Mucosa of gallbladder (tissue), 1 donor: ENCODE data around the gene BTBD9. TPM values are rescaled to one million over a fixed set of nuclear protein-coding genes. Genes with fewer than 3 reads are reported as not detected.
A peak's percentile ranks its signal among the peaks of the same experiment; 100 is the strongest.

Experiments used
- DNase-seq: peaks from one replicate; pipeline ENCODE4 v3.0.0-alpha.2; 2020; ENCODE audit warnings: low spot score
- total RNA-seq: library from RNA; stranded (reverse); gene quantifications from one replicate; pipeline ENCODE4 v1.2.1, GENCODE V29; 2021
- donor health status: DM: no; HTN: no; CAD: no.

BTBD9 gene
- total RNA-seq, 1 donor from 2014 or later = 32.5 TPM

GRCh38 chr6:38244869-38245268 is 394.9 kb downstream of the BTBD9 start:
- no peak for DNase-seq

- no peak for DNase-seq
Observed at GRCh38 chr6:38241200-38241871, 398.4 kb downstream of the BTBD9 start.

GRCh38 chr6:38239719-38240451 is 399.8 kb downstream of the BTBD9 start:
- no peak for DNase-seq

GRCh38 chr6:38236631-38237030 is 403.1 kb downstream of the BTBD9 start:
- no peak for DNase-seq

DNA sequence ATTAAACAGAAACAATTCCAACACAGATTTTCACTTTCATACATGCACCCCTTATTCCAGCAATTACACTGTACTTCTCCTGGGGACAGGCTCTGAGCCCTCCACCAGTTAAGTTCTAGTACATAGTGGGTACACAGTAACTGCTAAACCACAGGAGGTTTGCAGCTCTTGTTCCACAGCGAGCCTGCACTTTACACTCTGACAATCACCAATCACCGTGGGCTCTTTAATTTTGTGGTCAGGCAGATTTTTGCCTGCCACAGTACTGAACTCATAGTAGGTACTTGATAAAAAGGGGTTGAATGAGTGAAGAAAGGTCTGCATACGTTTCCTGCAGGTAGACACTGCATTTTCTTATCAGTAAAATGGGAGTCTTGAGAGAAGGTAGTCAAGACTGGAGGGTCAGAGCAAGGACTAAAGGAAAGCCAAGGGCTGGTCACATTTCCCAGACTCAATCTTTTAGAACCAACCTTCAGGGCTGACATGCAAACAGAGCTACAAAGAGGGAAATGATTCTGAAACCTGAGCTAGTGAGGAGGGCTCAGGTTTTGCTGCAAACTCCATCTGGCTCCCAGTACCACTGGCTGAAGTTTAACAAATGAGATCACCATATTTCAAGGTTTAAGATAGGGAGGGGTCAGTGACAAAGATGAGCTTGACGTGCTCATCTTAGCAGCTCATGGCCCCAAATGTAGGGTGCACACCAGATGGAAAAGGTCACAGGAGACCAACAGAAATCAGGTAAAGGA is 404.6 kb downstream of the BTBD9 start:
- DNase-seq = no peak

DNA sequence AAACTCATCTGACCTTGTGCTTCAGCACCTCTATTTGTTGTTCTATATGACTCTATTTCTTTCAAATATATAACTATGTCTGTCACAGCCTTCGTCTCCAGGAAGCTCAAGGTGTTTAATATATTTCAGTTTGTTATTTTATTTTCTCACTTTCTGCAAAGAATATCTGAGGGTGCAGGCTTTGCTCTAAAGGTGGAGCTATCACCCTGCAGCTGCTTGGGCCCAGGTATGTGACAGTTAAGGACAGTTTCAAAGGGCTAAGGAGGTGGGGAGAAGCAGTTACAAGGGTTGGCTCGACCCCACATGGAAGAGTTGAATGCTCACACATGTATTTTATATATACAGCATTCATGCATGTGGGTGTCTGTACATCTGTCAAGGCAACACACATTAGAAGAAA is 405.6 kb downstream of the BTBD9 start:
- no peak for DNase-seq

DNA sequence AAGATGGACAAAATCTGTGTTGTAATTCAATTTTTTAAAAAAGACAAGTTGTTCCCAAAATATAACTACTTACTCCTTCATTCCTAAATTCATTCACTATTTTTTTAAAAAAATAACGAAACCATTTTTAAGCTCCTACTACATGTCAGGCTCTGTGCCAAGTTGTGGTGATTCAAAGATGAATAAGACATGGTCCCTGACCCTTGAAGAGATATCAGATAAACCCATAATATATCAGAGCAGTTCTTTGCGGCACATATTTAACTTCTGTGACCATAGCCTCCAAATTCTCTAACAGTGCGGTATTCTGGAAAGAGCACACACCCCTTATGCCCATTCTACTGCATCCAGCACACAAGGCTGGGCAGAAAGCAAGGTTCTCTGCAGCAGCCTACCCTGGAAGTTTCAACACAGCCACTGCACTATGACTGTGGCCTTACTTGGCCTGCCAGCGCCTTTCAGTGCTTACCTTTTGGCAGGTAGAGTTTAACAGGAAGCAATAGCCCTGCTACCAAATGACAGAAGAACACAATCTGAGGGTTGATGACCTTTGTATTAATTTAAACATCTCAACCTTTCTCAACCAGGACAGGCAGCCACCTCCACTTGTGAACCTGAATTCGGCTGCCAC is 406.5 kb downstream of the BTBD9 start:
- DNase-seq = no peak

- no peak for DNase-seq
Observed at GRCh38 chr6:38225766-38226165, 414.0 kb downstream of the BTBD9 start.

- DNase-seq = no peak
Observed at GRCh38 chr6:38221251-38221650, 418.5 kb downstream of the BTBD9 start.

GRCh38 chr6:38220069-38220723 is 419.5 kb downstream of the BTBD9 start:
- DNase-seq = no peak

GRCh38 chr6:38218235-38218634 is 421.5 kb downstream of the BTBD9 start:
- DNase-seq = no peak

DNA sequence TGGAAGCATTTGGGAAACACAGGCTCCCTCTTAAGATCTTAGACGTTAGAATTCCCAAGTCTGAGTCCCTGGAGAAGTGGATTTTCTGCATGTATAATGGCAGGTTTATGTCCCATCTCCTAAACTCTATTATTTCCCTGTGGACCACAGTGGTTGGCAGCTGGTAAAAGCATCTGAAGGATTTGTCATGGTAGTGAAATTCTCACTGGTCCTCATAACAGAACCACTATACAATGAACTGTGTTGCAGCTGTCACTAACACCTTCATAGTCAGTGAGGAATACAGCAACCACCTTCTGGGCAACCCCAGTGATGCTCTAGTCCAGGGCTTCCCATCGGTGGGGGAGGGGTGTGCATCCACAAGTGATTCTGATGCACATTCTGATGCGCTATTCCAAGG is 423.3 kb downstream of the BTBD9 start:
- no peak for DNase-seq

- DNase-seq = no peak
Observed at GRCh38 chr6:38215651-38216311, 423.9 kb downstream of the BTBD9 start.

DNA sequence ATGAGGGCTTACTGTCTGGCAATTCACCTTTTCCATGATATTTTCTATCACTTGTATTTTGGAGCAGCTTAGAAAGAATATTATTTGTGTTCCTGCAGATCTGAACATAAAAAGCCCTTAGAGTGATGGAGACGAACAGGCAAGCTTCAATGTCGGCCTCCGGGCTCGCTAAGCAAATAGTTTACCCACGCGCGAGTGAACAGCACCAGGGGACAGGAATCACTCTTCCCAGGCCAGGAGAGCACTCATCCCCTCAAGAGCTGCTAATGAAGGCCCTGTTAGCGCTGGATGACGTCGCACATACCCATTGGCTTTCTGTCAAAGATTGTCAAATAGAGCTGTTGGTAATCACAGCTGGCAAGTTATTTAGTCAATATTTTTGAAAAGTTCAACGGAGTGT is 424.5 kb downstream of the BTBD9 start:
- DNase-seq = no peak

DNA sequence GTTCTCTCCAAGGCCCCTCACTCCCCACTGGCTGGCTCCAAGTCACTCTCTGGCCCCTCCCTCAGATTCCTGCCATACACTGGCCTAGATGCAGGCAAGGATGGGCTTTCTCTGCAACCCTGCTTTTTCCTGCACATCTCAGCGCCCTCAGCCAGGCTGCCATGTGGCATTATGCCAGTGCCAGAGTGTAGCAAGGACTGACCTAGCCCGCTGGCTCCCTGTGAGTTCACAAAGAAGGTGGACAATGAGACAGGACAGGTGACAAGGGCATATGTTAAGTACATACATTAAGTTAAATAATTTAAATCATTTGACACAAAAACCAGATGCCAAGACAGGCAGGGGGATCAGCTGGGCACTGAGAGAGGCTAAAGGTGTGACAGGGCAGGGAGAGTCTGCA is 425.6 kb downstream of the BTBD9 start:
- DNase-seq = no peak

- DNase-seq = no peak
Observed at GRCh38 chr6:38213251-38213658, 426.5 kb downstream of the BTBD9 start.

GRCh38 chr6:38212579-38212978 is 427.1 kb downstream of the BTBD9 start:
- DNase-seq = peak; percentile 41

GRCh38 chr6:38212116-38212515 is 427.6 kb downstream of the BTBD9 start:
- no peak for DNase-seq

DNA sequence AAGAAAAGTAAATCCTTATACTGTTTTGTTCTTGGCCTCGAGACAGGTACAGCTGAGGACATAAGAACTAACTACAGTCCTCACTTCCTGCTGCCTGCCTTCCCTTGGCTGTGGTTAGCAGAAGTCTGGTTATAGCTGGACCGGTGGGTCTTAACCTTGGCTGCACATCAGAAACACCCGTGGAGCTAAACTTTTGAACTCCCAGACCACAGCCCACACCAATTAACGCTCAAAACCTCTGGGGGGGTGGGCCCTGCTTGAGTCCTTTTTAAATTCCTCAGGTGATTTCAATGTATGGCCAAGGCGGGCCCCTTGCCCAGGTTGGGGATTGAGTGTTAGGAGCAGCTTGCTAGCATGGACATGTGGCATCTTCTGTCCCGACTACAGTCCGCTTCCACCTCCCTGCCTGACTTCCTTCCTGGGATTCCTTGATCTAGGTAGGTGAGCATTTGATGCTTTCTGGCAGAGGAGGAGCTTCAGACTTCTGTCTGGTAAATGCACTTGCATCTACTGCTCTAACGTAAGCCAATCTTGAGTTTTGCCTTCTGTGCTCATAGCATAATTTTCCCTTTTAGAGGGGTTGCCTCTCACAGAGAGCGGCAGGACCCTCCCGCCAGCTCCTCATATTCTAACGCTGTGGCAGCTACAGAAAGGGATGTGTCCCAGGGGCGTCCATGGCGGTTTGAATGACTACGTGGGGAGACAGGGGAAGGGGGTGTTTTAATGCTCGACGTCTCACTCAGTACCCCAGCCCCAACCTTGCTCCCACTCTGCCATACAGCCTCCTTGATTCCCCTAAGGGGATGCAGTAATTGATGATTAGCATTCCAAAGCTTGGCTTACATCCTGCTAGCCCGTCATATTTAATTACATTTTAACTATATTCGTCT is 430.1 kb downstream of the BTBD9 start:
- DNase-seq = no peak

GRCh38 chr6:38208028-38208427 is 431.7 kb downstream of the BTBD9 start:
- no peak for DNase-seq
